Measurements from ENCODE around the gene MYL3.

DNA sequence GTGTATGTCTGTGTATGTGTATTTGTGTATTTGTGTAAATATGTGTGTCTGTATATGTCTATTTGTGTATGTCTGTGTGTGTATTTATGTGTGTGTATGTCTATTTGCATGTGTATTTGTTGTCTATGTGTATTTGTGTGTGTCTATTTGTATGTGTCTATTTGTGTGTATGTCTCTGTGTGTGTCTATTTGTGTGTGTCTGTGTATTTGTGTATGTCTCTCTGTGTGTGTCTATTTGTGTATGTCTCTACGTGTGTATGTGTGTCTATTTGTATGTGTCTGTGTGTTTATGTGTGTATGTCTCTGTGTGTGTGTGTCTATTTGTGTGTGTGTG is 44.7 kb upstream of the MYL3 start:
- TF ChIP-seq POLR2A (IDR thresholded peaks at IDR 0.05), result no peak
- TF ChIP-seq, protein P1, sequence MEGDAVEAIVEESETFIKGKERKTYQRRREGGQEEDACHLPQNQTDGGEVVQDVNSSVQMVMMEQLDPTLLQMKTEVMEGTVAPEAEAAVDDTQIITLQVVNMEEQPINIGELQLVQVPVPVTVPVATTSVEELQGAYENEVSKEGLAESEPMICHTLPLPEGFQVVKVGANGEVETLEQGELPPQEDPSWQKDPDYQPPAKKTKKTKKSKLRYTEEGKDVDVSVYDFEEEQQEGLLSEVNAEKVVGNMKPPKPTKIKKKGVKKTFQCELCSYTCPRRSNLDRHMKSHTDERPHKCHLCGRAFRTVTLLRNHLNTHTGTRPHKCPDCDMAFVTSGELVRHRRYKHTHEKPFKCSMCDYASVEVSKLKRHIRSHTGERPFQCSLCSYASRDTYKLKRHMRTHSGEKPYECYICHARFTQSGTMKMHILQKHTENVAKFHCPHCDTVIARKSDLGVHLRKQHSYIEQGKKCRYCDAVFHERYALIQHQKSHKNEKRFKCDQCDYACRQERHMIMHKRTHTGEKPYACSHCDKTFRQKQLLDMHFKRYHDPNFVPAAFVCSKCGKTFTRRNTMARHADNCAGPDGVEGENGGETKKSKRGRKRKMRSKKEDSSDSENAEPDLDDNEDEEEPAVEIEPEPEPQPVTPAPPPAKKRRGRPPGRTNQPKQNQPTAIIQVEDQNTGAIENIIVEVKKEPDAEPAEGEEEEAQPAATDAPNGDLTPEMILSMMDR (IDR thresholded peaks at IDR 0.05), result no peak

Measured in uterus (tissue), 2 donors.